ENCODE data around the gene BTBD10. TPM values are rescaled to one million over a fixed set of nuclear protein-coding genes. Genes with fewer than 3 reads are reported as not detected.

BTBD10 gene
- 75.1 and 159 TPM in 2 replicates for total RNA-seq

DNA sequence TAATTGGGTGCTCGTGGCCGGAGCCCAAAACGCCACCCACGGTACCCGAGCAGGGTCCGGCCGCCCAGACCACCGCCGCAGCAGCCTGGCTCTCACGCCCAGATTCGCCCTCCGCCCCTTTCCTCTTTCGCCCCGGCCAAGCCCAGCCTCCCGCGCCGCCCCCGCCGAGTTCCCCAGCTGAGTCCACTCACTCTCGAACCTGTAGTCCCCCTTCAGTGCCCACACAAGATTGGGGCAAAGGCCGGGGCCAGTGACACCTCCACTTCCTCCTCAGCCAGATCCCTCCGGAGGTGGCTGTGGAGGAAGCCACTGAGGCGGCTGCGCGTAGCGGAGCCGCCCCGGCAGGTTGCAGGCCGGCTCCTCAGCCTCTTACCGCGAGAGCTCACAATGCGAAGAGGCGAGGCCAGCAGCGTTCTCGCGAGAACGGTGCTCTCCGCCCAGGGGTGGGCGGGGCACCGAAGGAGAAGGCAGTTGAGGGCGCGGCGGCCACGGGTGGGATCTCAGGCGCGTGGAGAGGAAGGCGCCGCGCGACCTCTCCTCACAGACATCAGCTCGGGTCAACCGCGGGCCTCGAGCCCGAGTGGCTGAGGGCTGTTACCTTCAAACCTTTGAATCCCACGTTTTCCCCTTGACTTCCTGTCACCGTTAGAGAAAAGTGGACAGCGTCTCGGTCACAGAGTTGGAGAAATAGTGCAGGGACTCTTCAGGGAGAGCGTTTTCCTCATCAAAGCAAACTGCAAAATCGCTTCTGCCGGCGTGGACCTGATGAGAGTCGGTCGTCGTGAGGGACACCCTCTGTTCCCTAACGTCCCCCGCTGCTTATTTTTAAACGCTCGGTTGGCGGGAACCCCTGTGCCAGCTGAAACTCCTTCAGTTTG is at the start of gene BTBD10:
Gene BTBD10 (minus strand): TSS at position 322 of the 878 bp plus-strand sequence. CDS start 18,098 bp downstream, outside the sequence.

DNA sequence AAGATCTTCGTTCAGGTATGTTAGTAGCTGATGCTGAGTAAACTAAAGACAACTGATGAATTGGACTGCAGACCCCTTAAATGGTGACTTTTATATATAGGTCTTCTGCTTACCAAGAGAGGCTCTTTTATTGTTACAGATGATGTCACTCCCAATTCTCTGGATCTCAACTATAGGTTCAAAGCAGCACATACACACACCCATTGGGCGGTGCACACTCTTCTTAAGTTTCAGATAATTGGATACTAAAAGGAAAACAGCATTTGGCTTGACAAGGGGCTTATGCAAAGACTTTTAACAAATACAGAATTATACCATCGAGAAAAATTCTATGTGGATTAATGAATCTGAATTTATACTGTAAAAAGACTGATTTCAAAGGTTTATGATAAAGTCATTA is 32.9 kb upstream of the BTBD10 start, which contains the start of gene PTH:
Gene PTH (minus strand): TSS at position 69 of the 400 bp plus-strand sequence. CDS start 3,142 bp downstream, outside the sequence.

Other genes with a start within 250 kb of the BTBD10 start
- 13.6 and 13.8 TPM in 2 replicates for gene BMAL1, start 185.4 kb downstream of the BTBD10 start, total RNA-seq
- gene PTH, start 32.8 kb upstream of the BTBD10 start, total RNA-seq: not detected in 2 replicates
- 56.5 and 113 TPM in 2 replicates for gene FAR1, start 205.4 kb upstream of the BTBD10 start, total RNA-seq